ENCODE results near the gene ATP2B2.

- TF ChIP-seq CTCF (IDR thresholded peaks at IDR 0.05) (no peak), EZH2 (IDR thresholded peaks at IDR 0.05; ENCODE audit: borderline replicate concordance, insufficient read depth, low read depth, low read length, poor library complexity, severe bottlenecking) (no peak)
Observed at GRCh38 chr3:10299679-10300078, 205.7 kb downstream of the ATP2B2 start.

All from B cell (primary cell).